Panc1 (cell line): Measurements from ENCODE around the gene TRIM3. TPM values are rescaled to one million over a fixed set of nuclear protein-coding genes. Genes with fewer than 3 reads are reported as not detected.

ENCODE experiments used
- ATAC-seq: fragments of 200-7000 bp; cut with Tn5 transposase; 2 replicates; pipeline ENCODE4 v1.9.1; 2020; ENCODE audit warnings: mild to moderate bottlenecking, moderate library complexity
- BruUV-seq: library from RNA; stranded (reverse); fragments of 400-500 nt; replicated peaks from 2 replicates; lab custom pipeline; 2021; lab: Mats Ljungman, UMichigan
- CTCF ChIA-PET: fragments of 300-600 bp; sonication (Branson Sonifier 250); formaldehyde crosslinking; loops from one replicate; lab custom pipeline; 2022; ENCODE audit warnings: antibody characterized with exemption; lab: Charles Lee
- POLR2A ChIA-PET: fragments of 300-600 bp; sonication (Branson Sonifier 250); formaldehyde crosslinking; loops from one replicate; lab custom pipeline; 2022; ENCODE audit warnings: antibody characterized with exemption; lab: Charles Lee
- DNase-seq: peaks from one replicate; pipeline ENCODE4 v3.0.0-alpha.2; 2010; ENCODE audit warnings: low read depth, low spot score
- H3K27ac ChIP-seq: 2 replicates; pipeline ENCODE4 v1.5.1; 2011; ENCODE audit warnings: mild to moderate bottlenecking, low read length, inconsistent platforms
- H3K27me3 ChIP-seq: fragments of 200-500 bp; sonication (Bioruptor generic); 2 replicates; pipeline ENCODE4 v1.6.0; 2014; ENCODE audit warnings: low read length, inconsistent platforms; ENCODE audit not compliant: control insufficient read depth, insufficient read depth
- H3K36me3 ChIP-seq: fragments of 200-500 bp; sonication (Bioruptor generic); 2 replicates; pipeline ENCODE4 v1.5.1; 2014; ENCODE audit warnings: inconsistent platforms, mild to moderate bottlenecking, low read length, moderate library complexity; ENCODE audit not compliant: control insufficient read depth, insufficient read depth
- H3K4me1 ChIP-seq: 2 replicates; pipeline ENCODE4 v1.5.1; 2011; ENCODE audit warnings: inconsistent platforms, mild to moderate bottlenecking, low read length, moderate library complexity; ENCODE audit not compliant: control insufficient read depth, insufficient read depth
- H3K4me3 ChIP-seq, 2 experiments: 2 replicates each; pipeline ENCODE4 v1.5.1; 2011 to 2012; ENCODE audit warnings: low read depth in 2 of 2, low read length in 2 of 2, mild to moderate bottlenecking in 2 of 2, inconsistent platforms in 1 of 2, moderate library complexity in 1 of 2
- H3K9me3 ChIP-seq: fragments of 200-500 bp; sonication (Bioruptor generic); 2 replicates; pipeline ENCODE4 v1.5.1; 2014; ENCODE audit warnings: low read depth, mild to moderate bottlenecking, inconsistent platforms, low read length, moderate library complexity; ENCODE audit not compliant: control insufficient read depth, insufficient read depth
- POLR2AphosphoS5 ChIP-seq: IDR thresholded peaks from 2 replicates; pipeline ENCODE4 v1.6.1; 2012; ENCODE audit warnings: mild to moderate bottlenecking, low read depth, low read length, moderate library complexity
- SIN3A ChIP-seq: IDR thresholded peaks from 2 replicates; pipeline ENCODE4 v1.6.1; 2012; ENCODE audit warnings: low read depth, mild to moderate bottlenecking, low read length, moderate library complexity, borderline replicate concordance; ENCODE audit not compliant: insufficient read depth
- TCF7L2 ChIP-seq: IDR thresholded peaks from 2 replicates; pipeline ENCODE4 v1.6.1; 2011; ENCODE audit warnings: mild to moderate bottlenecking, low read depth, low read length, inconsistent platforms
- in situ Hi-C: cut with HindIII; loops from 2 replicates; pipeline ENCODE4 v1.10.0; 2016; ENCODE audit warnings: low sequenced_read_pairs, low pct_unique_long_range_greater_than_20kb
- intact Hi-C: fragments of 100-400 bp; cut with micrococcal nuclease; formaldehyde crosslinking; loops from one replicate; pipeline ENCODE4 v1.10.0; 2022; ENCODE audit not compliant: unreplicated experiment
- total RNA-seq: library from RNA; stranded (reverse); gene quantifications from one replicate; pipeline ENCODE4 v1.2.1, GENCODE V29; 2021; ENCODE audit not compliant: unreplicated experiment
- TF ChIP-seq, protein P1 (sequence below): fragments of 450-650 bp; IDR thresholded peaks from 2 replicates; pipeline ENCODE4 v1.5.1; 2017; ENCODE audit warnings: mild to moderate bottlenecking
- TF ChIP-seq, protein P2 (sequence below), 2 experiments: IDR thresholded peaks; 2 replicates each; pipeline ENCODE4 v1.6.1; 2011 to 2012; ENCODE audit warnings: low read depth in 2 of 2, control low read depth in 1 of 2, low read length in 1 of 2, mild to moderate bottlenecking in 1 of 2, moderate library complexity in 1 of 2; ENCODE audit not compliant: insufficient read depth in 1 of 2

Gene TRIM3
- total RNA-seq, 1 experiment from 2014 or later, result 35.4 TPM

DNA sequence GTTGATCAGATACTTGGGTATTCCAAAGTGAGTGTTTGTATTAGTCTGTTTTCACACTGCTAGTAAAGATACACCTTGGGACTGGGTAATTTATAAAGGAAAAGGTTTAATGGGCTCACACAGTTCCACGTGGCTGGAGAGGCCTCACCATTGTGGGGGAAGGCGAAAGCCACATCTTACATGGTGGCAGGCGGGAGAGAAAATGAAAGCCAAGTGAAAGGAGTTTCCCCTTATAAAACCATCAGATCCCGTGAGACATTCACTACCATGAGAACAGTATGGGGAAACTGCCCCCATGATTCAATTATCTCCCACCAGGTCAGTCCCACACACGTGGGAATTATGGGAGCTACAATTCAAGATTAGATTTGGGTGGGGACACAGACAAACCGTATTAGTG lies 14.6 kb upstream of the TRIM3 start:
- no peak for DNase-seq
- TF ChIP-seq, protein P1, sequence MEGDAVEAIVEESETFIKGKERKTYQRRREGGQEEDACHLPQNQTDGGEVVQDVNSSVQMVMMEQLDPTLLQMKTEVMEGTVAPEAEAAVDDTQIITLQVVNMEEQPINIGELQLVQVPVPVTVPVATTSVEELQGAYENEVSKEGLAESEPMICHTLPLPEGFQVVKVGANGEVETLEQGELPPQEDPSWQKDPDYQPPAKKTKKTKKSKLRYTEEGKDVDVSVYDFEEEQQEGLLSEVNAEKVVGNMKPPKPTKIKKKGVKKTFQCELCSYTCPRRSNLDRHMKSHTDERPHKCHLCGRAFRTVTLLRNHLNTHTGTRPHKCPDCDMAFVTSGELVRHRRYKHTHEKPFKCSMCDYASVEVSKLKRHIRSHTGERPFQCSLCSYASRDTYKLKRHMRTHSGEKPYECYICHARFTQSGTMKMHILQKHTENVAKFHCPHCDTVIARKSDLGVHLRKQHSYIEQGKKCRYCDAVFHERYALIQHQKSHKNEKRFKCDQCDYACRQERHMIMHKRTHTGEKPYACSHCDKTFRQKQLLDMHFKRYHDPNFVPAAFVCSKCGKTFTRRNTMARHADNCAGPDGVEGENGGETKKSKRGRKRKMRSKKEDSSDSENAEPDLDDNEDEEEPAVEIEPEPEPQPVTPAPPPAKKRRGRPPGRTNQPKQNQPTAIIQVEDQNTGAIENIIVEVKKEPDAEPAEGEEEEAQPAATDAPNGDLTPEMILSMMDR, result no peak
- TF ChIP-seq, protein P2, sequence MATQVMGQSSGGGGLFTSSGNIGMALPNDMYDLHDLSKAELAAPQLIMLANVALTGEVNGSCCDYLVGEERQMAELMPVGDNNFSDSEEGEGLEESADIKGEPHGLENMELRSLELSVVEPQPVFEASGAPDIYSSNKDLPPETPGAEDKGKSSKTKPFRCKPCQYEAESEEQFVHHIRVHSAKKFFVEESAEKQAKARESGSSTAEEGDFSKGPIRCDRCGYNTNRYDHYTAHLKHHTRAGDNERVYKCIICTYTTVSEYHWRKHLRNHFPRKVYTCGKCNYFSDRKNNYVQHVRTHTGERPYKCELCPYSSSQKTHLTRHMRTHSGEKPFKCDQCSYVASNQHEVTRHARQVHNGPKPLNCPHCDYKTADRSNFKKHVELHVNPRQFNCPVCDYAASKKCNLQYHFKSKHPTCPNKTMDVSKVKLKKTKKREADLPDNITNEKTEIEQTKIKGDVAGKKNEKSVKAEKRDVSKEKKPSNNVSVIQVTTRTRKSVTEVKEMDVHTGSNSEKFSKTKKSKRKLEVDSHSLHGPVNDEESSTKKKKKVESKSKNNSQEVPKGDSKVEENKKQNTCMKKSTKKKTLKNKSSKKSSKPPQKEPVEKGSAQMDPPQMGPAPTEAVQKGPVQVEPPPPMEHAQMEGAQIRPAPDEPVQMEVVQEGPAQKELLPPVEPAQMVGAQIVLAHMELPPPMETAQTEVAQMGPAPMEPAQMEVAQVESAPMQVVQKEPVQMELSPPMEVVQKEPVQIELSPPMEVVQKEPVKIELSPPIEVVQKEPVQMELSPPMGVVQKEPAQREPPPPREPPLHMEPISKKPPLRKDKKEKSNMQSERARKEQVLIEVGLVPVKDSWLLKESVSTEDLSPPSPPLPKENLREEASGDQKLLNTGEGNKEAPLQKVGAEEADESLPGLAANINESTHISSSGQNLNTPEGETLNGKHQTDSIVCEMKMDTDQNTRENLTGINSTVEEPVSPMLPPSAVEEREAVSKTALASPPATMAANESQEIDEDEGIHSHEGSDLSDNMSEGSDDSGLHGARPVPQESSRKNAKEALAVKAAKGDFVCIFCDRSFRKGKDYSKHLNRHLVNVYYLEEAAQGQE (IDR thresholded peaks at IDR 0.05; ENCODE audit: insufficient read depth in 1 of 2, low read depth in 2 of 2, low read length in 1 of 2), result no peak
- TF ChIP-seq SIN3A (no peak), TCF7L2 (no peak), POLR2AphosphoS5 (no peak)
- CTCF ChIA-PET, result interaction anchor here (1.0 kb wide), 1 partner anchor 109 kb away, joined by 4 read pairs; no protein-coding TSS in a partner anchor
- POLR2A ChIA-PET, result no interaction called here
- peaks cover 29% of the 10 kb centered on the region; the same call in 1 of the 2 replicates for H3K36me3 ChIP-seq
- H3K4me1 ChIP-seq, result no peaks in the 10 kb centered on the region
- no TSS peak for BruUV-seq
- in situ Hi-C loops (no loop called here), intact Hi-C loops (no loop called here)
- H3K27me3 ChIP-seq, result no peaks in the 10 kb centered on the region
- no peaks in the 10 kb centered on the region for H3K9me3 ChIP-seq
- H3K4me3 ChIP-seq, result no peak overlapping the region
- ATAC-seq, result 0 out of 2 replicates have a peak, but pooled peaks have one; percentile 12
- no peak overlapping the region for H3K27ac ChIP-seq

DNA sequence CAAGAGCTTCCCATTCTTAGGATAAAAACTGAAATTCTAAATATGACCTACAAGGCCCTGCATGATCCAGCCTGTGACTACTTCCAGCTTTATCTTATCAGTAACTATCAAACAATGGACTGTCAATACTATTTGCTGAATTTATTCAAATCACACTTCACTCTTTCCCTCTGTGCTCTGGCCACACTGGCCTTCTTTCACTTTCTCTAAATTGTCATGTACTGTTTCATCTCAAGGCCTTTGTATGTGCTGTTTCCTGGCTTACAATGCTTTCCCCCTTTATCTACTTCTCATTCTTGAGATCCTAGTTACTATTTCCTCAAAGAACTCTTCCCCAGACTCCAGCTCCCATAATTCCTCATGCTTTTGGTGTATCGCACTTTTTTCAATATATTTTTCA lies 13.2 kb upstream of the TRIM3 start:
- H3K27ac ChIP-seq, result no peak overlapping the region
- no peak overlapping the region for H3K4me3 ChIP-seq
- no peaks in the 10 kb centered on the region for H3K27me3 ChIP-seq
- peaks cover 30% of the 10 kb centered on the region for H3K36me3 ChIP-seq
- TF ChIP-seq TCF7L2, result no peak
- TF ChIP-seq, protein P2 (IDR thresholded peaks at IDR 0.05; ENCODE audit: insufficient read depth in 1 of 2, low read depth in 2 of 2, low read length in 1 of 2), result no peak
- TF ChIP-seq, protein P1, result no peak
- TF ChIP-seq POLR2AphosphoS5, result no peak
- TF ChIP-seq SIN3A, result no peak
- H3K9me3 ChIP-seq, result no peaks in the 10 kb centered on the region
- ChIA-PET POLR2A (no interaction called here), CTCF (no interaction called here)
- in situ Hi-C loops (no loop called here), intact Hi-C loops (no loop called here)
- BruUV-seq, result no TSS peak
- DNase-seq (no peak), ATAC-seq (no peak)
- peaks cover 12% of the 10 kb centered on the region for H3K4me1 ChIP-seq
